Loucy (cell line): ENCODE results near the gene RARB.

Experiments used
- H2AFZ ChIP-seq: fragments of 200-600 bp; sonication (generic); 2 replicates; pipeline ENCODE4 v1.6.0; 2016; ENCODE audit warnings: antibody characterized with exemption, mild to moderate bottlenecking, low read length, moderate library complexity
- H3F3A ChIP-seq: fragments of 200-600 bp; 2 replicates; pipeline ENCODE4 v1.6.0; 2016; ENCODE audit warnings: antibody characterized with exemption, low read depth, mild to moderate bottlenecking
- H3K27me3 ChIP-seq: fragments of 200-600 bp; sonication (generic); 2 replicates; pipeline ENCODE4 v1.6.1; 2014; ENCODE audit warnings: low read length, mild to moderate bottlenecking; ENCODE audit not compliant: insufficient read depth, poor library complexity, severe bottlenecking
- H3K36me3 ChIP-seq: fragments of 200-600 bp; sonication (generic); 2 replicates; pipeline ENCODE4 v1.6.1; 2016; ENCODE audit warnings: low read length; ENCODE audit not compliant: insufficient read depth
- H3K4me1 ChIP-seq: fragments of 200-600 bp; sonication (generic); 2 replicates; pipeline ENCODE4 v1.5.1; 2014; ENCODE audit warnings: low read length, mild to moderate bottlenecking; ENCODE audit not compliant: insufficient read depth, poor library complexity, severe bottlenecking
- H3K4me2 ChIP-seq: fragments of 200-600 bp; sonication (generic); 2 replicates; pipeline ENCODE4 v1.6.0; 2014; ENCODE audit warnings: antibody characterized with exemption, low read length, low read depth, mild to moderate bottlenecking; ENCODE audit not compliant: poor library complexity, severe bottlenecking
- H3K4me3 ChIP-seq: fragments of 200-600 bp; sonication (generic); 2 replicates; pipeline ENCODE4 v1.5.1; 2014; ENCODE audit warnings: low read length, mild to moderate bottlenecking, mixed read lengths; ENCODE audit not compliant: poor library complexity, severe bottlenecking
- H3K79me2 ChIP-seq: fragments of 200-600 bp; sonication (generic); 2 replicates; pipeline ENCODE4 v1.6.1; 2014; ENCODE audit warnings: low read length; ENCODE audit not compliant: insufficient read depth
- H3K9ac ChIP-seq: fragments of 200-600 bp; sonication (generic); 2 replicates; pipeline ENCODE4 v1.6.0; 2014; ENCODE audit warnings: mild to moderate bottlenecking, low read depth, low read length, moderate library complexity; ENCODE audit not compliant: poor library complexity, severe bottlenecking
- H3K9me2 ChIP-seq: fragments of 200-600 bp; sonication (generic); replicated peaks from 2 replicates; pipeline ENCODE4 v1.6.1; 2016; ENCODE audit warnings: low read depth, low read length, mixed read lengths
- H3K9me3 ChIP-seq: fragments of 200-600 bp; sonication (generic); 2 replicates; pipeline ENCODE4 v1.6.1; 2014; ENCODE audit warnings: mild to moderate bottlenecking, antibody characterized with exemption, low read length, low read depth; ENCODE audit not compliant: insufficient read depth
- H4K20me1 ChIP-seq: fragments of 200-600 bp; sonication (generic); 2 replicates; pipeline ENCODE4 v1.6.0; 2014; ENCODE audit warnings: antibody characterized with exemption, low read length, mild to moderate bottlenecking; ENCODE audit not compliant: insufficient read depth, poor library complexity, severe bottlenecking
- CTCF ChIP-seq: fragments of 200-600 bp; sonication (generic); conservative IDR thresholded peaks from 2 replicates; pipeline ENCODE4 v1.5.1; 2014; ENCODE audit warnings: mild to moderate bottlenecking, antibody characterized with exemption, low read length
- EZH2phosphoT487 ChIP-seq: fragments of 200-600 bp; IDR thresholded peaks from 2 replicates; pipeline ENCODE4 v1.6.1; 2018; ENCODE audit warnings: antibody characterized with exemption, mild to moderate bottlenecking, moderate library complexity, borderline replicate concordance

The RARB gene

GRCh38 chr3:25589783-25590258 is 161.8 kb downstream of the RARB start:
- Histone ChIP-seq H3K79me2 (no peaks in the 10 kb centered on the region), H3K27me3 (no peaks in the 10 kb centered on the region), H3K4me2 (no peak overlapping the region), H3K9ac (no peak overlapping the region), H3K9me3 (no peaks in the 10 kb centered on the region), H4K20me1 (no peaks in the 10 kb centered on the region), H3F3A (no peaks in the 10 kb centered on the region), H3K4me3 (no peak overlapping the region), H3K36me3 (no peaks in the 10 kb centered on the region), H2AFZ (no peak overlapping the region), H3K9me2 (no peaks in the 10 kb centered on the region), H3K4me1 (no peaks in the 10 kb centered on the region)
- TF ChIP-seq EZH2phosphoT487 = no peak
- no peak for TF ChIP-seq CTCF

- no peaks in the 10 kb centered on the region for H3K9me3 ChIP-seq
- no peaks in the 10 kb centered on the region for H4K20me1 ChIP-seq
- no peak overlapping the region for H3K9ac ChIP-seq
- no peak overlapping the region for H3K4me3 ChIP-seq
- H3K9me2 ChIP-seq = no peaks in the 10 kb centered on the region
- peaks cover 20% of the 10 kb centered on the region; the same call in 1 of the 2 replicates for H3K36me3 ChIP-seq
- no peak for TF ChIP-seq EZH2phosphoT487
- TF ChIP-seq CTCF = 0 out of 2 replicates have a peak, but pooled peaks have one; percentile 23
- no peak overlapping the region for H2AFZ ChIP-seq
- H3K27me3 ChIP-seq = no peaks in the 10 kb centered on the region
- H3K4me1 ChIP-seq = no peaks in the 10 kb centered on the region
- no peaks in the 10 kb centered on the region for H3K79me2 ChIP-seq
- H3K4me2 ChIP-seq = no peak overlapping the region
- no peaks in the 10 kb centered on the region; the same call in 1 of the 2 replicates for H3F3A ChIP-seq
Measured at GRCh38 chr3:25592510-25592968, 164.5 kb downstream of the RARB start.

- Histone ChIP-seq H3K9me3 (no peaks in the 10 kb centered on the region), H3K36me3 (peaks cover 24% of the 10 kb centered on the region; the same call in 1 of the 2 replicates), H3K4me1 (no peaks in the 10 kb centered on the region), H3K9ac (no peak overlapping the region), H3F3A (no peaks in the 10 kb centered on the region; the same call in 1 of the 2 replicates), H3K79me2 (no peaks in the 10 kb centered on the region), H3K4me3 (no peak overlapping the region), H2AFZ (no peak overlapping the region), H4K20me1 (no peaks in the 10 kb centered on the region), H3K27me3 (no peaks in the 10 kb centered on the region), H3K4me2 (no peak overlapping the region), H3K9me2 (no peaks in the 10 kb centered on the region)
- TF ChIP-seq CTCF = no peak
- TF ChIP-seq EZH2phosphoT487 = no peak
Measured at GRCh38 chr3:25593001-25593400, 164.9 kb downstream of the RARB start.
